Fibroblast of lung (primary cell): Measurements from ENCODE around the gene SULF2.

Experiments
- CTCF ChIP-seq, 2 donors: IDR thresholded peaks in 1 of 2; conservative IDR thresholded peaks in 1 of 2; 1 replicate in 1 of 2; 2 replicates in 1 of 2; pipeline ENCODE4 v1.5.1; 2011 to 2012; ENCODE audit warnings: low read length in 2 of 2, control low read depth in 1 of 2, inconsistent platforms in 1 of 2, low read depth in 1 of 2, mild to moderate bottlenecking in 1 of 2
- EZH2 ChIP-seq: IDR thresholded peaks from 2 replicates; pipeline ENCODE4 v1.5.1; 2012; ENCODE audit warnings: low read length, control low read depth, mild to moderate bottlenecking; ENCODE audit errors: missing control alignments

GRCh38 chr20:47775039-47775438 lies 10.2 kb downstream of the SULF2 start:
- no peak for TF ChIP-seq CTCF (conservative IDR thresholded peaks at IDR 0.05 in 1 of 2, IDR thresholded peaks at IDR 0.05 in 1 of 2; ENCODE audit: low read depth in 1 of 2, low read length in 2 of 2)
- TF ChIP-seq EZH2, result no peak
